IPS DF 19.7 (cell line): Measurements from ENCODE around the gene ACBD6.
"Not testable (repeated sequence)": the region's sequence is repeated elsewhere in the genome, so short reads cannot be mapped to it uniquely, and the experiment has no call there.

Experiments used
- DNase-seq: peaks from one replicate; pipeline ENCODE4 v3.0.0-alpha.2; 2013; ENCODE audit warnings: low read depth, low spot score

The ACBD6 gene

GRCh38 chr1:180415985-180416633 lies 86.3 kb downstream of the ACBD6 start:
- no peak for DNase-seq

DNA sequence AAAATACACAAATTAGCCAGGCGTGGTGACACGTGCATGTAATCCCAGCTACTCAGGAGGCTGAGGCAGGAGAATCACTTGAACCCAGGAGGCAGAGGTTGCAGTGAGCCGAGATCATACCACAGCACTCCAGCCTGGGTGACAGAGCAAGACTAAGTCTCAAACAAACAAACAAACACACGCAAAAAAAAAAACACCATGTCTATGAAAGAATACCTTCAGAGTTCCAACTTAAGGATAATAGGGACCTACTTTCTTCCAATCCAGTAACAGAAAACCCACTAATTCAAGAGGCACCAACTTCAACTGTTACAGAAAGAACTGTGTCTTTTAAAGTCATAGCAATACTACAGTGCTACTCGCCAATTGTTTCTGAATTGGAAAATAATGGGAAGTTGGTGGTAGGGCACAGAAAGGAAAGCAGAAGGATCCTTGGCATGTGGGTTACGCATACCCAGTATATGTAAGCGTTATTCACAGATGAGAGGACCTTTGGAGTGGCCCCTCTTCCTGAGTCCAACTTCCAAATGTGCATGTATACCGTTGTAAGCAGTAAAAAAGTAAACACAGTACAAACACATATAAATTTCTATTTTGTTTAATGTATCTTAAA lies 87.0 kb downstream of the ACBD6 start:
- no peak for DNase-seq

DNA sequence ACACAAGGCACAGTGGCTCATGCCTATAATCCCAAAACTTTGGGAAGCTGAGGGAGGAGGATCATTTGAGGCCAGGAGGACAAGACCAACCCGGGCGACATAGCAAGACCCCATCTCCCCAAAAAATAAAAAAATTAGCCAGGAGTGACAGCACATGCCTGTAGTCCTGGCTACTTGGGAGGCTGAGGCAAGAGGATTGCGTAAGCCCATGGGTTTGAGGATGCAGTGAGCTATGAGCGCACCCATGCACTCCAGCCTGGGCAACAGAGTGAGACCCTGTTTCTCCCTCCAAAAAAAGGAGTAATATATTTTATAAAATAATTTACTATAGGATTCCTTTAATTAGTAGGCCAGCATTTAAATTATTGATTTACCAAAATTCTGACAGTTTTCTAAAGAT lies 89.8 kb downstream of the ACBD6 start:
- no peak for DNase-seq

GRCh38 chr1:180408128-180408527 lies 94.2 kb downstream of the ACBD6 start:
- DNase-seq, result not testable (repeated sequence)

GRCh38 chr1:180407051-180407450 lies 95.3 kb downstream of the ACBD6 start:
- no peak for DNase-seq

DNA sequence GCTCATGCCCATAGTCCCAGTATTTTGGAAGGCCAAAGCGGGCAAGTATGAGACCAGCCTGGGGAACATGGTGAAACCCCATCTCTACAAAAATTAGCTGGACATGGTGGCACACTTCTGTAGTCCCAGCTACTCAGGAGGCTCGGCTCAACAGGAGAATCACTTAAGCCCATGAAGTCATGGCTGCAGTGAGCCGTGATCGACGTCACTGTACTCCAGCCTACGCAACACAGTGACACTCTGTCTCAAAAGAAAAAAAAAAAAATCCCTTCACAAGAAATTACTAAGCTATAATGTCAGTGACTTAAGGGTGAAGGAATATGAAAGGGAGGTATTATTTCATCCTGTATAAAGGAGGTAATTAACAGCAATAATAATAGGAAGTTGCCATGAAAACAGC lies 99.8 kb downstream of the ACBD6 start:
- DNase-seq, result no peak

DNA sequence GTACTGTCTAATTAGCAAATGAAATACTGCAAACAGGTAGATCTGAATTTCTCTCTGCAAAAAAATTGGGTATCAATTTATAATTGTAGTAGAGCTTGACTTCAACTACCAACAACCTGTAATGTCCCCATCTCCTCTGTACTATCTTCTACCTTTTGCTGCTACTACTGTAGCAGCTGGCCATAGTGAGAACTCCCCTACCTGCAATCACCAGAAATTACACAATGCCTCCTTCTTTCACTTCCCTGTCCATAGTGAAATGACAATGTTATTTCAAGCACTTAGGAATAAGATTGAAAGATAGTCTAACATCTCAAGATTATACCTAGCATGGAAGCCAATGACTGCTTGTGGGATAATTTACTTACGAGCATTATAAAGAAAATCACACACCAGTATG lies 100.4 kb downstream of the ACBD6 start:
- DNase-seq, result no peak

GRCh38 chr1:180397175-180397574 lies 105.2 kb downstream of the ACBD6 start:
- no peak for DNase-seq

GRCh38 chr1:180392427-180393145 lies 109.8 kb downstream of the ACBD6 start:
- DNase-seq, result no peak

DNA sequence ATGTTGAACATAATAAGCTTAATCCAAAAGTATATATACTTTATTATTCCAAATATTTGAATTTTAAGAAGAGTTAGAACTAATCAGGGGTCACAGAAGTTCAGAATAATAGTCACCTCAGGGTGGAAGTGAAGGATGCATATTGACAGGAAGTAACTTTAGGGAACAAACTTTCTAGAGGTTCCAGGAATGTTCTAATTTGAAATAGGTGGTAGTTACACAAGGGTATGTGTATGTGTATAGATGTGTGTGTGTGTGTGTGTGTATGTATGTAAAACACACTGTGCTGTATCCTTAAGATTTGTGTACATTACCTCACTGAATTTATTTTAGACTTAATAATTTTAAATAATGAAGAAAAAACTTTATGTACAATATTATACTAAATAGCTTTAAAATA lies 110.4 kb downstream of the ACBD6 start:
- no peak for DNase-seq

DNA sequence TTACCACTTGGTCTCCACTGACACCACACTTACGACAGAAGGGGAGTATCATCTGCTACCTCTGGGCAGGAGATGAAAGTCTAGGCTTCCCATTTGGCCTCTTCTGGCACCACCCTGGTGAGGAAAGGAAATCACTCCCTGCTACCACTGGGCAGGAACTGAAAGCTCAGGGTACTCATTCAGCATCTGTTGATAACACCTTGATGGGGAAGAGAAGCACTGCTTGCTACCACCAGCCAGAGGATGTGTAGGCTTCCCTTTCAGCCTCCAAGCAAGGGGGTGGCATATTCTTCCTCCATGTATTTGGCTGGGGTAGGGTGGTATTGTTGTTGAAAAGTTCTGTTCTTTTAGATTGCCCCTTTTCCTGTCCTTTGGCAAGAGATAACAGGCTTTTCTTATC lies 115.0 kb downstream of the ACBD6 start:
- DNase-seq, result no peak

- no peak for DNase-seq
Measured at GRCh38 chr1:180386745-180387367, 115.5 kb downstream of the ACBD6 start.

DNA sequence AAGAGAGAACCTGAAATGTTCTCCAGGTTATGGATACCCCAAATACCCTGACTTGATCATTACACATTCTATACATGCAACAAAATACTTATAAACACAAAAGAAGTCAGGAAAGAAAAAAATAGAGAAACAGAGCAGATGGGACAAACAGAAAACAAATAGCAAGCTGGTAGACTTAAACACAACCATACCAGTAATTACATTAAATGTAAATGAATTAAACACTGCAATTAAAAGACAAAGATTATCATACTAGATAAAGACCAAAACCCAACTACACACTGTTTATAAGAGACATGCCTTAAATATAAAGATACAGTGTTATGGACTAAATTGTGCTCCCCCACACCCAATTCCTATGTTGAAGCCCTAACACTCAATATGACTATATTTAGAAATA lies 117.2 kb downstream of the ACBD6 start:
- no peak for DNase-seq

DNA sequence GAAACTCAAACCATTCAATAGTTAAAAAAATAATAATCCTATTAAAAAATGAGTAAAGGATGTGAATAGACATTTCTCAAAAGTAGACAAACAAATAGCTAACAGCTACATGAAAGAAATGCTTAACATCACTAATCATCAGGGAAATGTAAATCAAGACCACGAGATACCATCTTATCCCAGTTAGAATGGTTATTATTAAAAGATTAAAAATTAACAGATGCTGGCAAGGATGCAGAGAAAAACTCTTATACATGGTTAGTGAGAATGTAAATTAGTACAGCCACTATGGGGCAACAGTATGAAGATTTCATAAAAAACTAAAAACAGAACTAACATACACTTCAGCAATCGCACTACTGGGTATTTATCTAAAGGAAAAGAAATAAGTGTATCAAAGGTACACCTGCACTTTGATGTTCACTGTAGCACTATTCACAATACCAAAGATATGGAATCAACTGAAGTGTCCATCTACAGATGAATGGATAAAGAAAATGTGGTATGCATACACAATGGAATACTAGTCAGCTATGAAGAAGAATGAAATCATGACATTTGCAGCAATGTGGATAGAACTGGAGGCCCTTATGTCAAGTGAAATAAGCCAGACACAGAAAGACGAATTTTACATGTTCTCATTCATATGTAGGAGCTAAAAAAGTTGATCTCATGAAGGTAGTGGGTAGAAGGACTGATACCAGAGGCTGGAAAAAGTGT lies 117.9 kb downstream of the ACBD6 start:
- no peak for DNase-seq

GRCh38 chr1:180382326-180383115 lies 119.9 kb downstream of the ACBD6 start:
- DNase-seq, result no peak

- DNase-seq, result no peak
Measured at GRCh38 chr1:180381184-180381580, 121.2 kb downstream of the ACBD6 start.

GRCh38 chr1:180380259-180381183 lies 121.9 kb downstream of the ACBD6 start:
- no peak for DNase-seq

GRCh38 chr1:180376800-180377199 lies 125.6 kb downstream of the ACBD6 start:
- DNase-seq, result no peak

GRCh38 chr1:180376253-180376652 lies 126.1 kb downstream of the ACBD6 start:
- no peak for DNase-seq

GRCh38 chr1:180372728-180373127 lies 129.6 kb downstream of the ACBD6 start:
- DNase-seq, result no peak
